NCI-H1048 (cell line): ENCODE data around the gene CENPQ.

Source experiments
- DNase-seq: peaks from one replicate; lab custom pipeline; 2025; lab: John Stamatoyannopoulos, UW

Gene CENPQ

GRCh38 chr6:49541210-49541724 lies 78.1 kb downstream of the CENPQ start:
- no peak for DNase-seq

GRCh38 chr6:49541936-49542335 lies 78.8 kb downstream of the CENPQ start:
- DNase-seq = no peak
